Measurements from ENCODE around the gene POLR2E. TPM values are rescaled to one million over a fixed set of nuclear protein-coding genes. Genes with fewer than 3 reads are reported as not detected.
A peak's percentile ranks its signal among the peaks of the same experiment; 100 is the strongest.

POLR2E gene
- total and polyA plus RNA-seq, 9 of the 15 experiments (the other 6 are each of a cell fraction or from before 2014, with no cell fraction given) = 3.4 to 413 (median 244) TPM

GRCh38 chr19:1112268-1113029 lies 17.3 kb upstream of the POLR2E start (continued):
- TF ChIP-seq ZBTB12 (CRISPR knock-in tag; IDR thresholded peaks at IDR 0.05) (no peak), NCOA1 (IDR thresholded peaks at IDR 0.05; ENCODE audit: low read depth) (no peak), ZNF408 (CRISPR knock-in tag; IDR thresholded peaks at IDR 0.05; ENCODE audit: low read depth) (no peak), ETS2 (tag; IDR thresholded peaks at IDR 0.05; ENCODE audit: borderline replicate concordance, poor library complexity, severe bottlenecking) (no peak), ESRRB (CRISPR knock-in tag; IDR thresholded peaks at IDR 0.05; ENCODE audit: borderline replicate concordance) (no peak), CREM (IDR thresholded peaks at IDR 0.05; ENCODE audit: low read depth) (0 out of 2 replicates have a peak, but pooled peaks have one; percentile 26), HDAC2 (IDR thresholded peaks at IDR 0.05) (no peak), PURB (CRISPR knock-in tag; IDR thresholded peaks at IDR 0.05; ENCODE audit: low read depth) (no peak), ZBTB26 (CRISPR knock-in tag; IDR thresholded peaks at IDR 0.05) (no peak), STAT6 (CRISPR knock-in tag; IDR thresholded peaks at IDR 0.05) (no peak), ZNF785 (CRISPR knock-in tag; IDR thresholded peaks at IDR 0.05) (no peak), SIN3B (IDR thresholded peaks at IDR 0.05; ENCODE audit: low read depth) (no peak), PHTF2 (CRISPR knock-in tag; IDR thresholded peaks at IDR 0.05) (no peak), KDM5B (IDR thresholded peaks at IDR 0.05; ENCODE audit: insufficient replicate concordance, low read depth, low read length) (no peak), HDAC8 (tag; IDR thresholded peaks at IDR 0.05) (no peak)
- TF ChIP-seq, protein P1, sequence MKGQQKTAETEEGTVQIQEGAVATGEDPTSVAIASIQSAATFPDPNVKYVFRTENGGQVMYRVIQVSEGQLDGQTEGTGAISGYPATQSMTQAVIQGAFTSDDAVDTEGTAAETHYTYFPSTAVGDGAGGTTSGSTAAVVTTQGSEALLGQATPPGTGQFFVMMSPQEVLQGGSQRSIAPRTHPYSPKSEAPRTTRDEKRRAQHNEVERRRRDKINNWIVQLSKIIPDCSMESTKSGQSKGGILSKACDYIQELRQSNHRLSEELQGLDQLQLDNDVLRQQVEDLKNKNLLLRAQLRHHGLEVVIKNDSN (CRISPR knock-in tag; IDR thresholded peaks at IDR 0.05) = peak; percentile 42; the same call in 1 of the 2 replicates
- TF ChIP-seq, protein P2, sequence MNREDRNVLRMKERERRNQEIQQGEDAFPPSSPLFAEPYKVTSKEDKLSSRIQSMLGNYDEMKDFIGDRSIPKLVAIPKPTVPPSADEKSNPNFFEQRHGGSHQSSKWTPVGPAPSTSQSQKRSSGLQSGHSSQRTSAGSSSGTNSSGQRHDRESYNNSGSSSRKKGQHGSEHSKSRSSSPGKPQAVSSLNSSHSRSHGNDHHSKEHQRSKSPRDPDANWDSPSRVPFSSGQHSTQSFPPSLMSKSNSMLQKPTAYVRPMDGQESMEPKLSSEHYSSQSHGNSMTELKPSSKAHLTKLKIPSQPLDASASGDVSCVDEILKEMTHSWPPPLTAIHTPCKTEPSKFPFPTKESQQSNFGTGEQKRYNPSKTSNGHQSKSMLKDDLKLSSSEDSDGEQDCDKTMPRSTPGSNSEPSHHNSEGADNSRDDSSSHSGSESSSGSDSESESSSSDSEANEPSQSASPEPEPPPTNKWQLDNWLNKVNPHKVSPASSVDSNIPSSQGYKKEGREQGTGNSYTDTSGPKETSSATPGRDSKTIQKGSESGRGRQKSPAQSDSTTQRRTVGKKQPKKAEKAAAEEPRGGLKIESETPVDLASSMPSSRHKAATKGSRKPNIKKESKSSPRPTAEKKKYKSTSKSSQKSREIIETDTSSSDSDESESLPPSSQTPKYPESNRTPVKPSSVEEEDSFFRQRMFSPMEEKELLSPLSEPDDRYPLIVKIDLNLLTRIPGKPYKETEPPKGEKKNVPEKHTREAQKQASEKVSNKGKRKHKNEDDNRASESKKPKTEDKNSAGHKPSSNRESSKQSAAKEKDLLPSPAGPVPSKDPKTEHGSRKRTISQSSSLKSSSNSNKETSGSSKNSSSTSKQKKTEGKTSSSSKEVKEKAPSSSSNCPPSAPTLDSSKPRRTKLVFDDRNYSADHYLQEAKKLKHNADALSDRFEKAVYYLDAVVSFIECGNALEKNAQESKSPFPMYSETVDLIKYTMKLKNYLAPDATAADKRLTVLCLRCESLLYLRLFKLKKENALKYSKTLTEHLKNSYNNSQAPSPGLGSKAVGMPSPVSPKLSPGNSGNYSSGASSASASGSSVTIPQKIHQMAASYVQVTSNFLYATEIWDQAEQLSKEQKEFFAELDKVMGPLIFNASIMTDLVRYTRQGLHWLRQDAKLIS (CRISPR knock-in tag; IDR thresholded peaks at IDR 0.05) = no peak

Measured in K562 (cell line).